CD4-positive, alpha-beta memory T cell (primary cell): ENCODE measurements around the gene FCMR. TPM values are rescaled to one million over a fixed set of nuclear protein-coding genes. Genes with fewer than 3 reads are reported as not detected.
A peak's percentile ranks its signal among the peaks of the same experiment; 100 is the strongest.

Experiments used
- CTCF ChIA-PET: fragments of 350-600 bp; sonication (Branson Sonifier 250); formaldehyde crosslinking; loops from one replicate; lab custom pipeline; 2021; ENCODE audit warnings: inconsistent platforms; ENCODE audit not compliant: partially characterized antibody; lab: Charles Lee
- POLR2A ChIA-PET: fragments of 350-600 bp; sonication (Branson Sonifier 250); formaldehyde crosslinking; loops from one replicate; lab custom pipeline; 2021; ENCODE audit not compliant: partially characterized antibody; lab: Charles Lee
- DNase-seq, 5 donors: peaks; one replicate each; pipeline versions ENCODE4 v3.0.0 to v3.0.0-alpha.2; 2020 to 2022; ENCODE audit warnings: mixed read lengths in 1 of 5
- H3K27ac ChIP-seq: one replicate; pipeline ENCODE4 v1.7.0; 2013; ENCODE audit warnings: low read depth, low read length
- H3K27me3 ChIP-seq: 2 replicates; pipeline ENCODE4 v1.7.0; 2013; ENCODE audit warnings: mild to moderate bottlenecking, low read length, moderate library complexity; ENCODE audit not compliant: insufficient read depth
- H3K36me3 ChIP-seq: 2 replicates; pipeline ENCODE4 v1.7.0; 2013; ENCODE audit warnings: mild to moderate bottlenecking, low read length, moderate library complexity; ENCODE audit not compliant: insufficient read depth
- H3K4me1 ChIP-seq: 2 replicates; pipeline ENCODE4 v1.7.0; 2013; ENCODE audit warnings: mild to moderate bottlenecking, low read length, moderate library complexity; ENCODE audit not compliant: insufficient read depth
- H3K4me3 ChIP-seq, 2 donors: one replicate each; pipeline ENCODE4 v1.7.0; 2013; ENCODE audit warnings: low read length in 2 of 2, mild to moderate bottlenecking in 1 of 2
- H3K9me3 ChIP-seq, 2 donors: one replicate each; pipeline ENCODE4 v1.7.0; 2013; ENCODE audit warnings: low read length in 2 of 2, control low read depth in 1 of 2; ENCODE audit not compliant: control insufficient read depth in 1 of 2
- H3K27ac Mint-ChIP-seq, 7 donors: one replicate each; pipeline ENCODE4 v1.8.0; 2020 to 2021; ENCODE audit warnings: mixed read lengths in 7 of 7, mild to moderate bottlenecking in 6 of 7, inconsistent platforms in 3 of 7, moderate library complexity in 3 of 7
- H3K27me3 Mint-ChIP-seq, 2 donors: one replicate each; pipeline ENCODE4 v1.8.0; 2020 to 2021; ENCODE audit warnings: mixed read lengths in 2 of 2
- H3K36me3 Mint-ChIP-seq, 2 donors: one replicate each; pipeline ENCODE4 v1.8.0; 2020 to 2021; ENCODE audit warnings: mixed read lengths in 2 of 2, inconsistent platforms in 1 of 2, mild to moderate bottlenecking in 1 of 2
- H3K4me1 Mint-ChIP-seq, 4 donors: one replicate each; pipeline ENCODE4 v1.8.0; 2020 to 2021; ENCODE audit warnings: mixed read lengths in 4 of 4, mild to moderate bottlenecking in 1 of 4
- H3K4me3 Mint-ChIP-seq, 8 donors: one replicate each; pipeline ENCODE4 v1.8.0; 2020 to 2021; ENCODE audit warnings: mixed read lengths in 8 of 8, mild to moderate bottlenecking in 7 of 8, moderate library complexity in 6 of 8, inconsistent platforms in 3 of 8
- H3K9me3 Mint-ChIP-seq, 8 donors: one replicate each; pipeline ENCODE4 v1.8.0; 2020 to 2021; ENCODE audit warnings: mixed read lengths in 8 of 8, mild to moderate bottlenecking in 5 of 8, inconsistent platforms in 3 of 8, moderate library complexity in 1 of 8
- intact Hi-C: fragments of 100-400 bp; cut with micrococcal nuclease; formaldehyde crosslinking; loops from one replicate; pipeline ENCODE4 v1.15.1; 2023
- polyA plus RNA-seq, 2 donors: library from polyadenylated mRNA; unstranded; fragments of 300-500 nt; fragmentation: Illumina TruSeq; gene quantifications; one replicate each; pipeline ENCODE4 v1.2.3, GENCODE V29; 2021
- total RNA-seq, 2 experiments: library from RNA; stranded (reverse); gene quantifications; one replicate each; pipeline ENCODE4 v1.2.3, GENCODE V29; 2021

Gene FCMR
- total and polyA plus RNA-seq, 4 experiments from 2014 or later = 493 to 588 (median 556) TPM

DNA sequence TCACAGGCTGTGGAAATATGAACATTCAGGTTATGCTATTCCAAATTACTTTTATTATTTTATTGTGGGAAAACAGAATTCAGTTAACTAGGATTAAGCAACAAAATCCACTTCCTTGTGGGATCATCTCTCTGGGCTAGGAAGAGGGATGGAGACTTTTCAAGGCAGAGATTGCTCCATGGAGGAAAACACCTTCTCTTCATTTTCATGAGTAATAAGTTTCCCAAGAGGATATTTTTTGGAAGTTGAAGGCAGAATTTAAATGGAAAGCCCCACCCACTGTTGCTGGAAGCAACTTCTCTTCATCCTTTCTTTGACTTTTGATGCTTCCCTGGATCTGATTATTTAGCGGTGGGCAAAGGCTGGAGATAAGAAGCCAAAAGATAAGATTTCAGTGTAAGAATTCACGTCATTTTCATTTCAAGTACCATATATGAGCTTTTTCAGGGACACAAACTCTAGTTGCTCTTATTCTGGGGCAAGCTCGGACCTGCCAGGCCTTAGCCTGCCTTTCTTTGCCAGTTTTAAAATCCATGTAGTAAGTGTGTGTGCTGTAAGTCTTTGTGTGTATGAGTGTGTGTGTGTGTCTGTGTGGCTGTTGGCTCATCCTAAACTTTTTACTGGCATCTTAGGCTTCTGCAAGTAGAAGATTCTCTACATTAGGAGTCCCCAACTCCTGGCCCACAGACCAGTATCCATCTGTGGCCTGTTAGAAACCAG lies 36.2 kb downstream of the FCMR start:
- H3K27ac Mint-ChIP-seq = no peak overlapping the region
- intact Hi-C loops = no loop called here
- H3K4me3 Mint-ChIP-seq = no peak overlapping the region
- H3K9me3 Mint-ChIP-seq = no peaks in the 10 kb centered on the region
- H3K4me1 Mint-ChIP-seq = peaks cover 6 to 19% (median 11%) of the 10 kb centered on the region in 4 donors
- peaks cover 5% of the 10 kb centered on the region for H3K4me1 ChIP-seq
- H3K36me3 ChIP-seq = no peaks in the 10 kb centered on the region
- ChIA-PET CTCF (interaction anchor here (0.6 to 3.9 kb wide), 5 partner anchors 12 to 48 kb away, joined by 3 to 14 read pairs (median 11); partner anchors contain the start of gene IL20), POLR2A (interaction anchor here (2.2 kb wide), 1 partner anchor 15 kb away, joined by 7 read pairs; no protein-coding TSS in a partner anchor)
- no peak overlapping the region for H3K27ac ChIP-seq
- H3K4me3 ChIP-seq = no peak overlapping the region
- H3K27me3 ChIP-seq = no peaks in the 10 kb centered on the region
- H3K36me3 Mint-ChIP-seq = no peaks in the 10 kb centered on the region
- H3K9me3 ChIP-seq = no peaks in the 10 kb centered on the region
- peaks cover 5 to 10% of the 10 kb centered on the region in 2 donors for H3K27me3 Mint-ChIP-seq
- no peak for DNase-seq

DNA sequence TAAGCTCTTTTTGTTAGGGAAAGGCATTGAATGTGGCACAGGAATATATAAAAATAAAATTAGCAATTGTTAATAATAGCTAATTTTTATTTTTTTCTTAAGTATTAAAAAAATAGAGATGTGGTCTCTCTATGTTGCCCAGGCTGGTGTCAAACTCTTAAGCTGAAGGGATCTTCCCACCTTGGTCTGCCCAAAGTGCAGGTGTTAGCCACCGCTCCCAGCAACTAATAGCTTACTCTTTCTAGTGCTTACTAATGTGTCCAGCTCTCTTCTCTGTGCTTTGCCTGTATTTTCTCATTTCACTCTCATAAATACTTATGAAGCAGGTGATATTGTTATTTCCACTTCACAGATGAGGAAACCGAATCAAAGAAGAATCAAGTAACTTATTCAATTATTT lies 37.9 kb downstream of the FCMR start:
- no peak overlapping the region for H3K27ac ChIP-seq
- ChIA-PET CTCF (interaction anchor here (0.8 to 3.9 kb wide), 7 partner anchors 11 to 98 kb away, joined by 3 to 15 read pairs (median 10); partner anchors contain the start of gene IL20), POLR2A (interaction anchor here (1.0 to 2.2 kb wide), 4 partner anchors 9 to 29 kb away, joined by 3 to 7 read pairs (median 4); no protein-coding TSS in a partner anchor)
- H3K27me3 Mint-ChIP-seq = peaks cover 4 to 10% of the 10 kb centered on the region in 2 donors
- H3K36me3 Mint-ChIP-seq = peaks cover 0 to 9% of the 10 kb centered on the region in 2 donors
- no peak overlapping the region for H3K4me3 ChIP-seq
- H3K36me3 ChIP-seq = no peaks in the 10 kb centered on the region
- H3K9me3 ChIP-seq = no peaks in the 10 kb centered on the region
- no peak for DNase-seq
- H3K4me1 Mint-ChIP-seq = peaks cover 2 to 5% (median 3%) of the 10 kb centered on the region in 4 donors
- intact Hi-C loops = no loop called here
- H3K4me3 Mint-ChIP-seq = no peak overlapping the region
- H3K9me3 Mint-ChIP-seq = peaks cover 0 to 10% (median 6%) of the 10 kb centered on the region in 8 donors
- no peaks in the 10 kb centered on the region for H3K4me1 ChIP-seq
- peak overlapping the region in 1 of 7 donors; percentile 13 for H3K27ac Mint-ChIP-seq
- no peaks in the 10 kb centered on the region for H3K27me3 ChIP-seq

DNA sequence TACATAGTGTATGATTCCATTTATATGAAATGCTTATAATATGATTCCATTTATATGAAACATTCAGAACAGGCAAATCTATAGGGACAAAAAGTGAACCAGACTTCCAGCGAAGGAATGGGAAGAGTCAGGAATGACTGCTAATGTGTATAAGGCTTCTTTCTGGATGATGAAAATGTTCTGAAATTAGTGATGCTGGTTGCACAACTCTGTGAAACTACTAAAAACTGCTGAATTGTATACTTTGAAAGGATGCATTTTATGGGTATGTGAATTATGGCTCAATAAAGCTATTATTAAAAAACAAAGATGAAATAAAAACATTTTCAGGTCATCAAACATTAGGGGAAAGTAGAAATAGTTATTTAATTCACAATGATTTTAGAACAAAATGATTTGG lies 38.6 kb downstream of the FCMR start:
- Histone ChIP-seq H3K9me3 (peaks cover 0 to 4% of the 10 kb centered on the region in 2 donors), H3K36me3 (no peaks in the 10 kb centered on the region), H3K27me3 (no peaks in the 10 kb centered on the region), H3K4me1 (no peaks in the 10 kb centered on the region), H3K27ac (no peak overlapping the region), H3K4me3 (no peak overlapping the region)
- ChIA-PET POLR2A (interaction anchor here (1.0 to 2.2 kb wide), 4 partner anchors 10 to 29 kb away, joined by 3 to 7 read pairs (median 4); no protein-coding TSS in a partner anchor), CTCF (interaction anchor here (1.2 to 3.9 kb wide), 4 partner anchors 10 to 29 kb away, joined by 5 to 15 read pairs (median 12); partner anchors contain the start of gene IL20)
- Mint-ChIP-seq H3K4me3 (no peak overlapping the region), H3K9me3 (peaks cover 0 to 17% (median 11%) of the 10 kb centered on the region in 8 donors), H3K4me1 (peaks cover 0 to 2% (median under 1%) of the 10 kb centered on the region in 4 donors), H3K27me3 (peaks cover 5 to 8% of the 10 kb centered on the region in 2 donors), H3K27ac (no peak overlapping the region), H3K36me3 (peaks cover 5 to 13% of the 10 kb centered on the region in 2 donors)
- DNase-seq = no peak
- intact Hi-C loops = no loop called here

DNA sequence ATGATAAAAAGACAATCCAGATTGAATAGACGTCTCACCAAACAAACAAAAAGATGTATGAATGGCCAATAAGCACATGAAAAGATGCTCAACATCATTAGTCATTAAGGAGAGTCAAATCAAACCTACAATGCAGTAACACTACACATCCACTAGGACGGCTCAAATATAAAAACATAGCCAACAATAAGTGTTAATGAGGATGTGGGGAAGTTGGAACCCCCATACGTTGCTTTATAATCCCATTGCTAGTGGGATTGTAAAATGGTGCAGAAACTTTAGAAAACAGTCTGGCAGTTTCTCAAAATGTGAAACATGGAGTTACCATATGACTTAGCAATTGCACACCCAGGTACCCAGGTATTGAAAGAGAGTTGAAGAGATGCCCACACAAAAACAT lies 39.2 kb downstream of the FCMR start:
- no peaks in the 10 kb centered on the region for H3K4me1 ChIP-seq
- DNase-seq = no peak
- no peak overlapping the region for H3K27ac Mint-ChIP-seq
- H3K4me3 ChIP-seq = no peak overlapping the region
- peaks cover 0 to 4% of the 10 kb centered on the region in 2 donors for H3K9me3 ChIP-seq
- peaks cover 5 to 8% of the 10 kb centered on the region in 2 donors for H3K27me3 Mint-ChIP-seq
- H3K4me1 Mint-ChIP-seq = no peaks in the 10 kb centered on the region
- no peaks in the 10 kb centered on the region for H3K36me3 ChIP-seq
- intact Hi-C loops = no loop called here
- H3K4me3 Mint-ChIP-seq = no peak overlapping the region
- CTCF ChIA-PET = interaction anchor here (1.2 to 3.9 kb wide), 4 partner anchors 9 to 30 kb away, joined by 5 to 15 read pairs (median 12); partner anchors contain the start of gene IL20
- POLR2A ChIA-PET = no interaction called here
- no peak overlapping the region for H3K27ac ChIP-seq
- no peaks in the 10 kb centered on the region for H3K27me3 ChIP-seq
- peaks cover 5 to 15% of the 10 kb centered on the region in 2 donors for H3K36me3 Mint-ChIP-seq
- peaks cover 0 to 23% (median 16%) of the 10 kb centered on the region in 8 donors for H3K9me3 Mint-ChIP-seq

DNA sequence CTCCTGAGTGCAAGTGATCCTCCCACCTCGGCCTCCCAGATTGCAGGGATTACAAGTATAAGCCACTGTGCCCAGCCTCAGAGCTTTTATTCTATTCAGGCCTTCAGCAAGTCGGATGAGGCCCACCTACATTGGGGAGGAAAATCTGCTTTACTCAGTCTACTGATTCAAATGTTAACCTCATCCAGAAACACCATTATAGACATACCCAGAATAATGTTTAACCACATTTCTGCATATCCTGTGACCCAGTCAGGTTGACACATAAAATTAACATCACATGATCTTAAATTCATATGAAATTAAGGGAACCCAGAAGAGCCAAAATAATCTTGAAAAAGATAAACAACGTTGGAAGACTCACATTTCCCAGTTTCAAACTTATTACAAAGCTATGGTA lies 41.4 kb downstream of the FCMR start:
- no peaks in the 10 kb centered on the region for H3K4me1 ChIP-seq
- Mint-ChIP-seq H3K4me3 (no peak overlapping the region), H3K9me3 (peaks cover 0 to 41% (median 28%) of the 10 kb centered on the region in 8 donors), H3K27ac (no peak overlapping the region), H3K4me1 (no peaks in the 10 kb centered on the region), H3K36me3 (peaks cover 5 to 23% of the 10 kb centered on the region in 2 donors), H3K27me3 (peaks cover 5 to 7% of the 10 kb centered on the region in 2 donors)
- H3K27ac ChIP-seq = no peak overlapping the region
- H3K27me3 ChIP-seq = no peaks in the 10 kb centered on the region
- intact Hi-C loops = no loop called here
- POLR2A ChIA-PET = interaction anchor here (1.0 to 1.7 kb wide), 3 partner anchors 8 to 19 kb away, joined by 3 to 5 read pairs (median 3); no protein-coding TSS in a partner anchor
- H3K9me3 ChIP-seq = peaks cover 0 to 4% of the 10 kb centered on the region in 2 donors
- CTCF ChIA-PET = interaction anchor here (1.0 to 1.8 kb wide), 2 partner anchors 31 to 101 kb away, joined by 3 to 4 read pairs; no protein-coding TSS in a partner anchor
- no peak for DNase-seq
- no peaks in the 10 kb centered on the region for H3K36me3 ChIP-seq
- H3K4me3 ChIP-seq = no peak overlapping the region

DNA sequence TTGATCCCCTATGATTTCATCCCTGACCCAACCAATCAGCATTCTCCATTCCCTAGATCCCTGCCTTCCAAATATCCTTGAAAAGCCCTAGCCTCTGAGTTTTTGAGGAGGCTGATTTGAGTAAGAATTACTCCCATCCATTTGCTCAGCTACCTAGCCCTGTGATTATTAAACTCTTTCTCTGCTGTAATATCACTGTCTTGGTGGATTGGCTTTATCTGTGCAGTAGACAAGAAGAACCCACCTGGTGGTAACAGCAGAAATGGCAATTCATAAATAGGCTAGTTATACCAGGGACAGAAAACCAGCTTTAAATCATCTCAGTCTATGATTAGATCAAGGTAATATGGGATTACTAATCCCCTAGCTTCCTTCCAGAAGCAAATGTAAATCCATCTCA lies 43.3 kb downstream of the FCMR start:
- Mint-ChIP-seq H3K36me3 (peaks cover 8 to 27% of the 10 kb centered on the region in 2 donors), H3K9me3 (peaks cover 0 to 45% (median 31%) of the 10 kb centered on the region in 8 donors), H3K27me3 (peaks cover 3 to 7% of the 10 kb centered on the region in 2 donors), H3K4me3 (no peak overlapping the region), H3K4me1 (no peaks in the 10 kb centered on the region), H3K27ac (no peak overlapping the region)
- Histone ChIP-seq H3K9me3 (peaks cover 0 to 4% of the 10 kb centered on the region in 2 donors), H3K4me3 (no peak overlapping the region), H3K36me3 (no peaks in the 10 kb centered on the region), H3K4me1 (no peaks in the 10 kb centered on the region), H3K27ac (no peak overlapping the region), H3K27me3 (no peaks in the 10 kb centered on the region)
- DNase-seq = no peak
- ChIA-PET POLR2A (interaction anchor here (0.8 to 2.3 kb wide), 2 partner anchors 22 to 33 kb away, joined by 3 to 10 read pairs; no protein-coding TSS in a partner anchor), CTCF (interaction anchor here (1.2 to 1.9 kb wide), 3 partner anchors 34 to 143 kb away, joined by 3 to 5 read pairs (median 4); no protein-coding TSS in a partner anchor)
- intact Hi-C loops = no loop called here
